HG03432 (cell line): ENCODE results near the gene L3MBTL4.
A peak's percentile ranks its signal among the peaks of the same experiment; 100 is the strongest.

ENCODE experiments used
- ATAC-seq: cut with Tn5 transposase; IDR thresholded peaks from one replicate; pipeline ENCODE4 v1.9.1; 2021; ENCODE audit warnings: mild to moderate bottlenecking, moderate library complexity; ENCODE audit not compliant: unreplicated experiment

The L3MBTL4 gene

DNA sequence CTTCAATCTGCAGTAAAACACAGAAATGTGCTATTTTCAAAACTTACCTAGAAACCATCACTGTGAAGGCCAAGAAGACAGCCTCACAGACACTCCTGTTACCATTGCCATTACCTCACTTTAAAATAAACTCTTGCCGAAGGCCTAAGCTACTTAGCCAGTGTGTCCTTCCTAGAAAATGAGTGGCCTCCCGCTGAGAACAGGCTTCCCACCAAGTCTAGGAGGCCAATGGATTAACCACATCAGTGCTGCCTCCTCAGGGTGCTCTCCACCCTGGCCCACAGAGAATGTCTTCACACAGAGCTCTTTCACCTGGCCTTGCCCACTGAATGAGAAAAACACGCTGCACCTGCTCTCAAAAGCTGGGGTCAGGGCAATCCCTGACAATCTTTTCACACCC lies 47.5 kb downstream of the L3MBTL4 start:
- no peak for ATAC-seq

DNA sequence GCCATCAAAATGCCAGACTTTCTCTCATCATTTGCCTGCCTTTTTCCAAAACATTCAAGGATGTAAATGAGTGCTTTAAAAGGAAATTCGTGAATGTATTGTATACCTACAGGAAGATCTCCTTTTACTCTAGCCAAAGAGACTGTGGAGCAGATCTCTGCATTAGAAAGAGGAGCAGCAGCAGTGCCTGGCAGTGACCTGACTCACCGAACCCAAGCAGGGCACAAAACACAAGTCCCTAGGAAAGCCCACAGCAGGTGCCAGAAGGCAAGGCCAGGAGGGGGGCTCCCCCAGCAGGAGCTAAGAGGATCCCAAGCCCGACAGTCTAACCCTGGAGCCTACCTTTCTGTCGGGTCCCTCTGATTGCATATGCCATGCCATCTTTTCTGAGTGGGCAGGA lies 47.9 kb downstream of the L3MBTL4 start:
- ATAC-seq = no peak

DNA sequence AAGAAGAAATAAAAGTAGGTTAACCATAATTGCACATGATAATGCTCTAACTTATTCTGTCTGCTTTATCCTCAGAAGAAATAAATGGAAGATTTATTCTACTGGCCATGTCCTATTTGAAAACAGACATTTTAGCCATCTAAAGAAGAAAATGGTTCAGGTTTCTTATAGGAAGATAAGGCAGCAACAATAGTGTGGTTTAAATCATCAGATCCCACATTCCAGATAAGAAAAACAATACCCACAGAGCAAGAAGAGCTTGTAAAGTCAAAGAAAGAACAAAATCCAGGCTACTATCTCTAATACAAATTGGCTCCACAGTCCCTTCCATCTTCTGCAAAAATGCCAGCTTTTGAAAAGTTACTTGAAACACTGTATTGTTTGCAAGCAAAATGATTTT lies 49.3 kb downstream of the L3MBTL4 start:
- ATAC-seq = no peak

DNA sequence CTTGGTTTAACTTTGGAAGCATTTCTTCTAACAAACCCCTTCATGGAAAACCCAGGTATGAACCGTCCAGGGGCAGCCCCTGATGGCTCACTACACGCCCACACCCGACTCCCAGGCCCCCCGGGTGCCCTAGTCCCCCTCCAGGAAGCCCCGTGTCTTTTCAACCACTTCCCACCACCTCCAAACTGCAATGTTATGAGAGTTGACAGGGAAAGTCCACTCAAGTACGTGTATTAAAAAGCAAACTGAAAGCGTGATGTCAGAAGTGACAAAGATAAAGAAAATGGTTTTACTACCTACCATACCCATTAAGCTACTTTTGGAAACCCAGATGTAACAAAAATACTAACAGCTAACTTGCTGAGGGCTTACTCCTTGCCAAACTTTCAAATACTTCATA lies 51.5 kb downstream of the L3MBTL4 start:
- ATAC-seq = peak; percentile 84

DNA sequence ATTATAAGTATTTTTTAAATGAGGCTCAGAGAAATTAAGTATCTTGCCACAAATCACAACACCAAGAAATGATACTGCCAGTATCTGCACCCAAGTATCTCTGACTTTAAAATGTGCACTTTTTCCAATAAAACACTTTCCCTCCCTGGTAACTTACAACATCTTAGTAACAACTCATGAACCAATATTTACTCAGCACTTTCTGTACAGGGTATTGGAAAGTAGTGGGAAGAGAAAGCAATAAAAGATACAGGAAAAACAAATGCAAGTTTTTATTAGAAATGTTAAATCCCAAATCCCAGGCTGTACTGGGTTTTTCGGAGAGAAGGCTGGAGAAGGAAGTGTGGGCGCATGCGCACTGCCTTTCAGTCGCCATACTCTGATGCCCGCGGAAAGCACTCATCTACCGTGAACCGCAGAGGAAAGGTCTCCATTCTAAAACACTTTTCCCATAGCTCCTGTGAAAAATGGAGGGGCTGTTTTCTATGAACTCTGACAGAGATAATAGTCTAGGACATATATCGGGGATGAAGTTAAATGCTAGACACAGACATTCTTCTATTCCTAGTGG lies 52.1 kb downstream of the L3MBTL4 start:
- no peak for ATAC-seq

- ATAC-seq = no peak
Observed at GRCh38 chr18:6357668-6358067, 57.0 kb downstream of the L3MBTL4 start.

DNA sequence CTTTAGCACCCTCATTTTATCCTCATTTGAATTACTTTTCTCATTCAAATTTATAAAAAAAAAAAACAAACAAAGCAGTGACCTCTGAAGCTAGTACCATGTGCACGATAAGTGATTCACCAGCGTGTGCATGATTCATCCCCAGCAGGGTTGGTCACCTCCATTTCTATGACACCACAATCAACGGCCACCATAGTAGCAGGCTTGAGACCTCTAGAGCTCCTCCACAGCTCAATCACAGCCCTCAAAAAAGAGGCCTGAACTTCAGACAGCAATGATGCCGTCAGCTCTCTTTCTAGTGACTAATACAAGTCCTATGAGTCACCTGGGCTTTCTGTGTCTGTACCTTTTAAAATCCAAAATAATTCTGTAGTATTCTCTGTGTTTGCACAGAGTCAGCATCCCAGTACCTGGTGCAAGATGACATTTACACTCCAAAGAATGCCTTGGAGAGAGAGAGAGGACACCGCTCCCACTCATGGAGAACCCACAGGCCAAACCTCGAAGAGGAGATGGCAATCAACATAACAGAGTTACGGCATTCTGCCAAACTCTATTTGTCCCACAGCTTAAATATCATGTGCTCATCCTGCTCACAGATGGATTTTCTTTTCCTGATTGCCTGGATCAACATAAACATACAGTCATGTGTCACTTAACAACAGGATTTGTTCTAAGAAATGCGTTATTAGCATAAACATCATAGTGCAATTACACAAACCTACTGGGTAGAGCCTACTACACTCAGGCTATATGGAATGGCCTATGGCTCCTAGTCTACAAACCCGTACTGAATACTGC lies 58.7 kb downstream of the L3MBTL4 start:
- peak; percentile 73 for ATAC-seq

GRCh38 chr18:6352275-6352674 lies 62.4 kb downstream of the L3MBTL4 start:
- no peak for ATAC-seq

- no peak for ATAC-seq
Observed at GRCh38 chr18:6342990-6343389, 71.7 kb downstream of the L3MBTL4 start.

DNA sequence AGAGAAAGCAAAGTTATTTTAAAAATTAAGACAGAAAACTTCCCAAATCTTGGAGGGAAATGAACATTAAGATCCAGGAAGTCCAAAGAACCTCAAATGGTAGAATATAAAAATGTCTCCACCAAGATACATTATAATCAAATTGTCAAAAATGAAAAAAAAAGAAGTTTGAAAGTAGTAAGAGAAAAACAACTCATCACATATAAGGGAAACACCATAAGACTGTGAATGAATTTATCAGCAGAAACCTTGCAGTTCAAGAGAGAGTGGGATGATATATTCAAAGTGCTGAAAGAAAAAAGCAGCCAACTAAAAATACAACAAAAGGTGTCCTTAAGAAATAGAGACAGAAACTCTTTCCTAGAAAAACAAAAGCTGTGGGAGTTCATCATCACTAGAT lies 73.0 kb downstream of the L3MBTL4 start:
- ATAC-seq = no peak

- no peak for ATAC-seq
Observed at GRCh38 chr18:6341303-6341702, 73.4 kb downstream of the L3MBTL4 start.

DNA sequence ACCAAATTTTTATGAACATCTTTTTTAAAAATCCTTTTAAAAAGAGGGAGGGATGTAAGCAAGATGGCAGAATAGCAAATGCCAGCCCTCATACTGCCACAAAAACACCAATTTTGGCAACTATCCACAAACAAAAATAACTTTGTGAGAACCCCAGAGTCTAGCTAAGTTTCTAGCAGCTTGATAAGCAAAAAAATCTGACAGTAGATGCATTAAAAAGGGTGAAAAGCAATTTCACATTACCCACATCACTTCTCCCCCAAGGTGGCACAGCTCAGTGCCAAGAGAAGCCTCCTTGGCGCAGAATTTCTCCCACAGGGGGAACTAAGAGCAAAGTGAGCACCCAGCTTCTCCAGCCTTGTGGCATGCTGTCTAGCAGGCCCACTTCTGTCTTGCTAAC lies 74.6 kb downstream of the L3MBTL4 start:
- no peak for ATAC-seq

GRCh38 chr18:6336239-6336638 lies 78.5 kb downstream of the L3MBTL4 start:
- ATAC-seq = no peak

- ATAC-seq = no peak
Observed at GRCh38 chr18:6333981-6334380, 80.7 kb downstream of the L3MBTL4 start.

DNA sequence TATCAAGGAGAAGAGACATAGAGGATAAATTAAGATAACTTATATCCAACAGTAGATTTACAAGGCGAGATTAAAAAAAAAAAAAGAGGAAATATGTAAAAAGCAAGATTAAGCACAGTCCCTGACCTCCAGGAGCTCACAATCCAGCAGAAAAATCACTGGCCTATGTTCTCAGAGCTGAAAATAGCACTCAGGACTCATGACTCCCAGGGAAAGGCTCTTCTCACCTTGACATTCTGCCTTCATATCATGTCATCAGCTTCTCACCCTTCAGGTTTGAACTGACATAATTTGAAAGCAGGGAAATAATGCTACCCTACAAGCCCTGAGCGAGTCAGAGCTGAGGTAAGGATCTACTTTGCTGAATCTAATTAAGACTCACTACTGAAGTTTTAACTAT lies 82.8 kb downstream of the L3MBTL4 start:
- no peak for ATAC-seq

- ATAC-seq = no peak
Observed at GRCh38 chr18:6330786-6331185, 83.9 kb downstream of the L3MBTL4 start.

DNA sequence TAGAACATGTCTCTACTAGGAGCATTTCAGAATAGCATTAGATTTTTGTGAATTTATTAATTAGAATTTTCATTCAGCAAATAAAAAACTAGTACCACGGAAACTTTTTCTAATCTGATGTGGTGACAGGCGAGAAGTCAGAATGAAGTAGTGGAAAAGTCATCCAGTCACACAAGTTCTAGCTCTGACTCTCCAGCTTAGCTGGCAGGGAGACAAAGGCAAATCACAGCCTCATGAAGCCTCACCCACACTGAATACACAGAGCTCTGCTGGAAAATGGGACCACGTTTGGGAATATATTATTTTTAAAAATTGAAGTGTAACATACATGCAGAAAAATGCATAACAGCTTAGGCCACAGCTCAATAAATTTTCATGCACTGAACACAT lies 86.1 kb downstream of the L3MBTL4 start:
- no peak for ATAC-seq

- no peak for ATAC-seq
Observed at GRCh38 chr18:6327895-6328620, 86.7 kb downstream of the L3MBTL4 start.

GRCh38 chr18:6327485-6327884 lies 87.2 kb downstream of the L3MBTL4 start:
- ATAC-seq = no peak

- no peak for ATAC-seq
Observed at GRCh38 chr18:6326566-6326965, 88.1 kb downstream of the L3MBTL4 start.

DNA sequence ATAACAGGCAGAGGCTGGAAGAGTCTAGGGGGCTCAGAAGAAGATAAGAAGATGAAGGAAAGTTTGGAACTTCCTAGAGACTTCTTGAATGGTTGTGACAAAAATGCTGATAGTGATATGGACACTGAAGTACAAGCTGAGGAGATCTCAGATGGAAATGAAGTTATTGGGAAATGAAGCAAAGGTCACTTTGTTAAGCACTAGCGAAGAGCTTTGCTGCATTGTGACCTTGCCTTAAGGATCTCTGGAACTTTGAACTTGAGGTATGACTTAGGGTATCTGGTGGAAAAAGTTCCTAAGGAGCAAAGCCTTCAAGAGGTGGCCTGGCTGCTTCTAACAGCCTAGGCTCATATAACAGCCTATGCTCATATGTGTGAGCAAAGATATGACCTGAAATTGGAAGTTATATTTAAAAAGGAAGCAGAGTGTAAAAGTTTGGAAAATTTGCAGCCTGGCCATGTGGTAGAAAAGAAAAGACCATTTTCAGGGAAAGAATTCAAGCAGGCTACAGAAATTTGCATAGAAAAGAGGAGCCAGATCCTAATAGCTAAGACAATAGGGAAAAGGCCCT lies 91.3 kb downstream of the L3MBTL4 start:
- ATAC-seq = no peak
